ENCODE results near the gene NCOA6.

DNA sequence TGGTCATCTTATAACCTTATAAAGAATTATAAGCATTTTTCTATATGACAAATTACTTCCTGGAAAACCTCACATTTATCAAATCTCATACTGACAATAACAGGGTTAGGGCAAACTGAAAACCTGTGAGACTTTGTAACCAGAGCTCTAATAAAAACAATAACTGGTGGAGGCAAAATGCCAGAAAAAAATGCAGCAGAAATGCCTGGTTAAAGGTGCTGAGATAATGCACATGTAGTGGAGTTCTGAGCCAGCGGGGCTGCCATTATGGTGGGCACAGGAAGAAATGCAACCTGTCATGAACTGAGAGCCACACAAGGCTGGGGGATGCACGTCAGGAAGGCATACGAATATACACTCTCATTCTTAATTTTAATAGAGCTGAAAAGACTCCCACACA is 53.0 kb downstream of the NCOA6 start:
- no peak for TF ChIP-seq TEAD4 (IDR thresholded peaks at IDR 0.05; ENCODE audit: borderline replicate concordance, insufficient read depth)
- no peak for TF ChIP-seq EP300 (IDR thresholded peaks at IDR 0.05; ENCODE audit: borderline replicate concordance in 1 of 2, low read depth in 1 of 2, low read length in 1 of 2)
- TF ChIP-seq, protein P1, sequence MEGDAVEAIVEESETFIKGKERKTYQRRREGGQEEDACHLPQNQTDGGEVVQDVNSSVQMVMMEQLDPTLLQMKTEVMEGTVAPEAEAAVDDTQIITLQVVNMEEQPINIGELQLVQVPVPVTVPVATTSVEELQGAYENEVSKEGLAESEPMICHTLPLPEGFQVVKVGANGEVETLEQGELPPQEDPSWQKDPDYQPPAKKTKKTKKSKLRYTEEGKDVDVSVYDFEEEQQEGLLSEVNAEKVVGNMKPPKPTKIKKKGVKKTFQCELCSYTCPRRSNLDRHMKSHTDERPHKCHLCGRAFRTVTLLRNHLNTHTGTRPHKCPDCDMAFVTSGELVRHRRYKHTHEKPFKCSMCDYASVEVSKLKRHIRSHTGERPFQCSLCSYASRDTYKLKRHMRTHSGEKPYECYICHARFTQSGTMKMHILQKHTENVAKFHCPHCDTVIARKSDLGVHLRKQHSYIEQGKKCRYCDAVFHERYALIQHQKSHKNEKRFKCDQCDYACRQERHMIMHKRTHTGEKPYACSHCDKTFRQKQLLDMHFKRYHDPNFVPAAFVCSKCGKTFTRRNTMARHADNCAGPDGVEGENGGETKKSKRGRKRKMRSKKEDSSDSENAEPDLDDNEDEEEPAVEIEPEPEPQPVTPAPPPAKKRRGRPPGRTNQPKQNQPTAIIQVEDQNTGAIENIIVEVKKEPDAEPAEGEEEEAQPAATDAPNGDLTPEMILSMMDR (IDR thresholded peaks at IDR 0.05) = no peak
- no peak for TF ChIP-seq RFX5 (IDR thresholded peaks at IDR 0.05; ENCODE audit: low read length)
- TF ChIP-seq FOXM1 (IDR thresholded peaks at IDR 0.05; ENCODE audit: low read depth) = no peak
- no peak for TF ChIP-seq MXI1 (IDR thresholded peaks at IDR 0.05; ENCODE audit: low read depth, low read length)
- no peak for TF ChIP-seq GABPA (IDR thresholded peaks at IDR 0.05; ENCODE audit: low read depth)
- no peak for TF ChIP-seq POLR2AphosphoS5 (IDR thresholded peaks at IDR 0.05; ENCODE audit: low read depth, low read length)
